ENCODE measurements around the gene OGDHL.

OGDHL gene

GRCh38 chr10:49759787-49760551 is 2.2 kb downstream of the OGDHL start:
- no peak overlapping the region for H2BK15ac ChIP-seq (ENCODE audit: low read depth, poor library complexity, severe bottlenecking)
- H3K27me3 ChIP-seq (ENCODE audit: control insufficient read depth in 1 of 2, insufficient read depth in 1 of 2, low read length in 2 of 2), result peaks cover 37 to 81% of the 10 kb centered on the region in 2 experiments
- H3K4me3 ChIP-seq (ENCODE audit: insufficient read depth in 1 of 2, low read depth in 1 of 2, low read length in 2 of 2), result peak overlapping the region in 1 of 2 experiments; percentile 3
- H2BK12ac ChIP-seq (ENCODE audit: low read length in 2 of 2), result no peak overlapping the region
- no peaks in the 10 kb centered on the region for H3K9me3 ChIP-seq (ENCODE audit: control insufficient read depth, low read length)
- no peak overlapping the region for H2AK5ac ChIP-seq (ENCODE audit: low read length, severe bottlenecking)
- H2AFZ ChIP-seq (ENCODE audit: low read depth, low read length), result no peak overlapping the region
- no peak overlapping the region for H3K14ac ChIP-seq (ENCODE audit: low read length in 2 of 2)
- no peak overlapping the region for H3K18ac ChIP-seq (ENCODE audit: low read depth in 1 of 2, low read length in 2 of 2)
- no peak overlapping the region for H2BK120ac ChIP-seq (ENCODE audit: low read depth, low read length)
- H3K27ac ChIP-seq (ENCODE audit: low read length, poor library complexity, severe bottlenecking), result no peak overlapping the region
- H3K4ac ChIP-seq (ENCODE audit: low read depth in 1 of 2, low read length in 2 of 2), result no peak overlapping the region
- no peaks in the 10 kb centered on the region for H3K79me1 ChIP-seq (replicated peaks; ENCODE audit: low read length, poor library complexity, severe bottlenecking)
- no peak overlapping the region for H2BK5ac ChIP-seq (ENCODE audit: low read depth, low read length, poor library complexity, severe bottlenecking)
- no peak overlapping the region for H3K23ac ChIP-seq (ENCODE audit: low read length in 2 of 2)
- peaks cover 0 to 5% of the 10 kb centered on the region in 2 experiments for H3K36me3 ChIP-seq (ENCODE audit: control insufficient read depth in 1 of 2, insufficient read depth in 2 of 2, low read depth in 1 of 2, low read length in 2 of 2)
- DNase-seq, result no peak
- no peak overlapping the region for H3K9ac ChIP-seq (ENCODE audit: low read length)
- peaks cover 15% of the 10 kb centered on the region for H3K4me1 ChIP-seq (ENCODE audit: control insufficient read depth, insufficient read depth, low read depth, low read length)
- no peak overlapping the region for H3K4me2 ChIP-seq (ENCODE audit: low read length, poor library complexity, severe bottlenecking)
- 85% methylated on average over 10 of the region's 10 CpGs for WGBS
- H4K8ac ChIP-seq (ENCODE audit: low read length), result no peak overlapping the region
- H4K91ac ChIP-seq (ENCODE audit: low read length), result no peak overlapping the region

- 87% methylated on average over 15 of the region's 15 CpGs for WGBS
- no peak overlapping the region for H2BK5ac ChIP-seq (ENCODE audit: low read depth, low read length, poor library complexity, severe bottlenecking)
- H4K91ac ChIP-seq (ENCODE audit: low read length), result no peak overlapping the region
- H2BK120ac ChIP-seq (ENCODE audit: low read depth, low read length), result no peak overlapping the region
- H2AFZ ChIP-seq (ENCODE audit: low read depth, low read length), result no peak overlapping the region
- no peak overlapping the region for H2BK12ac ChIP-seq (ENCODE audit: low read length in 2 of 2)
- DNase-seq, result no peak
- no peak overlapping the region for H3K18ac ChIP-seq (ENCODE audit: low read depth in 1 of 2, low read length in 2 of 2)
- no peak overlapping the region for H2AK5ac ChIP-seq (ENCODE audit: low read length, severe bottlenecking)
- no peak overlapping the region for H3K4me2 ChIP-seq (ENCODE audit: low read length, poor library complexity, severe bottlenecking)
- H3K4me3 ChIP-seq (ENCODE audit: insufficient read depth in 1 of 2, low read depth in 1 of 2, low read length in 2 of 2), result no peak overlapping the region
- no peaks in the 10 kb centered on the region for H3K79me1 ChIP-seq (replicated peaks; ENCODE audit: low read length, poor library complexity, severe bottlenecking)
- H3K27me3 ChIP-seq (ENCODE audit: control insufficient read depth in 1 of 2, insufficient read depth in 1 of 2, low read length in 2 of 2), result peaks cover 31 to 84% of the 10 kb centered on the region in 2 experiments
- no peak overlapping the region for H4K8ac ChIP-seq (ENCODE audit: low read length)
- no peaks in the 10 kb centered on the region for H3K9me3 ChIP-seq (ENCODE audit: control insufficient read depth, low read length)
- no peak overlapping the region for H2BK15ac ChIP-seq (ENCODE audit: low read depth, poor library complexity, severe bottlenecking)
- peaks cover 18% of the 10 kb centered on the region for H3K4me1 ChIP-seq (ENCODE audit: control insufficient read depth, insufficient read depth, low read depth, low read length)
- peaks cover 0 to 5% of the 10 kb centered on the region in 2 experiments for H3K36me3 ChIP-seq (ENCODE audit: control insufficient read depth in 1 of 2, insufficient read depth in 2 of 2, low read depth in 1 of 2, low read length in 2 of 2)
- H3K9ac ChIP-seq (ENCODE audit: low read length), result no peak overlapping the region
- no peak overlapping the region for H3K27ac ChIP-seq (ENCODE audit: low read length, poor library complexity, severe bottlenecking)
- H3K4ac ChIP-seq (ENCODE audit: low read depth in 1 of 2, low read length in 2 of 2), result no peak overlapping the region
- H3K14ac ChIP-seq (ENCODE audit: low read length in 2 of 2), result no peak overlapping the region
- no peak overlapping the region for H3K23ac ChIP-seq (ENCODE audit: low read length in 2 of 2)
Observed at GRCh38 chr10:49758249-49758930, 3.7 kb downstream of the OGDHL start.

GRCh38 chr10:49756641-49757040 is 5.5 kb downstream of the OGDHL start:
- H2AK5ac ChIP-seq (ENCODE audit: low read length, severe bottlenecking), result no peak overlapping the region
- peaks cover 12% of the 10 kb centered on the region for H3K4me1 ChIP-seq (ENCODE audit: control insufficient read depth, insufficient read depth, low read depth, low read length)
- H3K9me3 ChIP-seq (ENCODE audit: control insufficient read depth, low read length), result no peaks in the 10 kb centered on the region
- no peak overlapping the region for H2BK15ac ChIP-seq (ENCODE audit: low read depth, poor library complexity, severe bottlenecking)
- H2BK12ac ChIP-seq (ENCODE audit: low read length in 2 of 2), result no peak overlapping the region
- H3K9ac ChIP-seq (ENCODE audit: low read length), result no peak overlapping the region
- 68% methylated on average over 6 of the region's 6 CpGs for WGBS
- H2BK120ac ChIP-seq (ENCODE audit: low read depth, low read length), result no peak overlapping the region
- H3K23ac ChIP-seq (ENCODE audit: low read length in 2 of 2), result no peak overlapping the region
- H3K4me3 ChIP-seq (ENCODE audit: insufficient read depth in 1 of 2, low read depth in 1 of 2, low read length in 2 of 2), result no peak overlapping the region
- peaks cover 33 to 83% of the 10 kb centered on the region in 2 experiments for H3K27me3 ChIP-seq (ENCODE audit: control insufficient read depth in 1 of 2, insufficient read depth in 1 of 2, low read length in 2 of 2)
- no peak overlapping the region for H2BK5ac ChIP-seq (ENCODE audit: low read depth, low read length, poor library complexity, severe bottlenecking)
- H3K36me3 ChIP-seq (ENCODE audit: control insufficient read depth in 1 of 2, insufficient read depth in 2 of 2, low read depth in 1 of 2, low read length in 2 of 2), result peaks cover 0 to 8% of the 10 kb centered on the region in 2 experiments
- H3K18ac ChIP-seq (ENCODE audit: low read depth in 1 of 2, low read length in 2 of 2), result no peak overlapping the region
- no peak for DNase-seq
- H3K14ac ChIP-seq (ENCODE audit: low read length in 2 of 2), result no peak overlapping the region
- no peak overlapping the region for H4K91ac ChIP-seq (ENCODE audit: low read length)
- H4K8ac ChIP-seq (ENCODE audit: low read length), result no peak overlapping the region
- no peaks in the 10 kb centered on the region for H3K79me1 ChIP-seq (replicated peaks; ENCODE audit: low read length, poor library complexity, severe bottlenecking)
- no peak overlapping the region for H3K4ac ChIP-seq (ENCODE audit: low read depth in 1 of 2, low read length in 2 of 2)
- no peak overlapping the region for H2AFZ ChIP-seq (ENCODE audit: low read depth, low read length)
- no peak overlapping the region for H3K4me2 ChIP-seq (ENCODE audit: low read length, poor library complexity, severe bottlenecking)
- no peak overlapping the region for H3K27ac ChIP-seq (ENCODE audit: low read length, poor library complexity, severe bottlenecking)

GRCh38 chr10:49756031-49756430 is 6.1 kb downstream of the OGDHL start:
- no peak overlapping the region for H2BK5ac ChIP-seq (ENCODE audit: low read depth, low read length, poor library complexity, severe bottlenecking)
- no peak overlapping the region for H4K91ac ChIP-seq (ENCODE audit: low read length)
- H3K18ac ChIP-seq (ENCODE audit: low read depth in 1 of 2, low read length in 2 of 2), result no peak overlapping the region
- peaks cover 27 to 78% of the 10 kb centered on the region in 2 experiments for H3K27me3 ChIP-seq (ENCODE audit: control insufficient read depth in 1 of 2, insufficient read depth in 1 of 2, low read length in 2 of 2)
- no peak overlapping the region for H3K9ac ChIP-seq (ENCODE audit: low read length)
- H2BK15ac ChIP-seq (ENCODE audit: low read depth, poor library complexity, severe bottlenecking), result no peak overlapping the region
- H2AK5ac ChIP-seq (ENCODE audit: low read length, severe bottlenecking), result no peak overlapping the region
- no peak overlapping the region for H4K8ac ChIP-seq (ENCODE audit: low read length)
- no peak overlapping the region for H2BK120ac ChIP-seq (ENCODE audit: low read depth, low read length)
- WGBS, result 97% methylated on average over 3 of the region's 3 CpGs
- no peak overlapping the region for H3K14ac ChIP-seq (ENCODE audit: low read length in 2 of 2)
- no peak overlapping the region for H3K23ac ChIP-seq (ENCODE audit: low read length in 2 of 2)
- peaks cover 8% of the 10 kb centered on the region for H3K4me1 ChIP-seq (ENCODE audit: control insufficient read depth, insufficient read depth, low read depth, low read length)
- H2BK12ac ChIP-seq (ENCODE audit: low read length in 2 of 2), result no peak overlapping the region
- no peak overlapping the region for H3K4me3 ChIP-seq (ENCODE audit: insufficient read depth in 1 of 2, low read depth in 1 of 2, low read length in 2 of 2)
- no peak overlapping the region for H3K27ac ChIP-seq (ENCODE audit: low read length, poor library complexity, severe bottlenecking)
- no peak overlapping the region for H3K4me2 ChIP-seq (ENCODE audit: low read length, poor library complexity, severe bottlenecking)
- peaks cover 0 to 11% of the 10 kb centered on the region in 2 experiments for H3K36me3 ChIP-seq (ENCODE audit: control insufficient read depth in 1 of 2, insufficient read depth in 2 of 2, low read depth in 1 of 2, low read length in 2 of 2)
- H3K79me1 ChIP-seq (replicated peaks; ENCODE audit: low read length, poor library complexity, severe bottlenecking), result no peaks in the 10 kb centered on the region
- no peaks in the 10 kb centered on the region for H3K9me3 ChIP-seq (ENCODE audit: control insufficient read depth, low read length)
- no peak overlapping the region for H3K4ac ChIP-seq (ENCODE audit: low read depth in 1 of 2, low read length in 2 of 2)
- H2AFZ ChIP-seq (ENCODE audit: low read depth, low read length), result no peak overlapping the region
- no peak for DNase-seq

Data from mesenchymal stem cell (in vitro differentiated cells and primary cell).